ENCODE measurements around the gene OR6B1. TPM values are rescaled to one million over a fixed set of nuclear protein-coding genes. Genes with fewer than 3 reads are reported as not detected.

Gene OR6B1
- total RNA-seq, 1 experiment from 2014 or later, result not detected

GRCh38 chr7:143992670-143993069 lies 7.5 kb upstream of the OR6B1 start:
- Histone ChIP-seq H3K4me1 (no peaks in the 10 kb centered on the region), H3K4me3 (ENCODE audit: low read depth, low read length) (no peak overlapping the region), H3K36me3 (ENCODE audit: control insufficient read depth, insufficient read depth, low read length) (no peaks in the 10 kb centered on the region), H3K27me3 (replicated peaks; ENCODE audit: control insufficient read depth, insufficient read depth, low read length) (no peaks in the 10 kb centered on the region), H3K9me3 (peaks cover 16% of the 10 kb centered on the region)
- Mint-ChIP-seq H3K36me3 (ENCODE audit: insufficient read depth, unreplicated experiment) (no peaks in the 10 kb centered on the region), H3K4me3 (ENCODE audit: unreplicated experiment) (no peak overlapping the region), H3K27me3 (ENCODE audit: insufficient read depth, unreplicated experiment) (no peaks in the 10 kb centered on the region), H3K4me1 (ENCODE audit: low read depth, unreplicated experiment) (no peaks in the 10 kb centered on the region), H3K27ac (ENCODE audit: unreplicated experiment) (no peak overlapping the region), H3K9me3 (ENCODE audit: unreplicated experiment) (peaks cover 19% of the 10 kb centered on the region)
- ChIA-PET POLR2A (no interaction called here), CTCF (no interaction called here)
- DNase-seq, result no peak
- intact Hi-C loops (cut with micrococcal nuclease; ENCODE audit: unreplicated experiment), result no loop called here
- no peak for TF ChIP-seq CTCF (IDR thresholded peaks at IDR 0.05; ENCODE audit: insufficient read depth in 1 of 2, low read depth in 1 of 2, low read length in 1 of 2, severe bottlenecking in 1 of 2, unreplicated experiment in 1 of 2)
- no TSS peak for BruUV-seq (replicated peaks)

DNA sequence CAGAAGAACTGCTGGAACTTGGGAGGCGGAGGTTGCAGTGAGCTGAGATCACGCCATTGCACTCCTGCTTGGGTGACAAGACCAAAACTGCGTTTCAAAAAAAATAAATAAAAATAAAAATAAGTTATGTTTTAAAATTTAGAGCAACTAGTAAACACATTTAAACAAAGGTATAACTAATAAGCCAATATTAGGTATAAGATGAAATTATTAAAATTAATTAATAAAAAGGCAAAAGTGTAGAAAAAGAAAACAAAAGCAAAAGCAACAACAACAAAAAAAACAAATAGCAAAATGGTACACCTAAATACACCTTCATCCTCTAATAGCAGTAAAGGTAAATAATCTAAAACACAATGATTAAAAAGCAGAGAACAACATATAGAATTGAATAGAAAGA lies 6.2 kb upstream of the OR6B1 start:
- POLR2A ChIA-PET, result no interaction called here
- peaks cover 19% of the 10 kb centered on the region for H3K9me3 Mint-ChIP-seq (ENCODE audit: unreplicated experiment)
- no peak overlapping the region for H3K4me3 Mint-ChIP-seq (ENCODE audit: unreplicated experiment)
- BruUV-seq (replicated peaks), result no TSS peak
- no peaks in the 10 kb centered on the region for H3K27me3 Mint-ChIP-seq (ENCODE audit: insufficient read depth, unreplicated experiment)
- Histone ChIP-seq H3K9me3 (peaks cover 10% of the 10 kb centered on the region), H3K4me3 (ENCODE audit: low read depth, low read length) (no peak overlapping the region), H3K27me3 (replicated peaks; ENCODE audit: control insufficient read depth, insufficient read depth, low read length) (no peaks in the 10 kb centered on the region), H3K4me1 (no peaks in the 10 kb centered on the region), H3K36me3 (ENCODE audit: control insufficient read depth, insufficient read depth, low read length) (no peaks in the 10 kb centered on the region)
- no peaks in the 10 kb centered on the region for H3K4me1 Mint-ChIP-seq (ENCODE audit: low read depth, unreplicated experiment)
- CTCF ChIA-PET, result no interaction called here
- no peak for DNase-seq
- no peak overlapping the region for H3K27ac Mint-ChIP-seq (ENCODE audit: unreplicated experiment)
- no peak for TF ChIP-seq CTCF (IDR thresholded peaks at IDR 0.05; ENCODE audit: insufficient read depth in 1 of 2, low read depth in 1 of 2, low read length in 1 of 2, severe bottlenecking in 1 of 2, unreplicated experiment in 1 of 2)
- intact Hi-C loops (cut with micrococcal nuclease; ENCODE audit: unreplicated experiment), result no loop called here
- no peaks in the 10 kb centered on the region for H3K36me3 Mint-ChIP-seq (ENCODE audit: insufficient read depth, unreplicated experiment)

GRCh38 chr7:144001543-144001942 lies 1.4 kb downstream of the OR6B1 start:
- ChIA-PET CTCF (interaction anchor here (0.7 kb wide), 1 partner anchor 10 kb away, joined by 3 read pairs; no protein-coding TSS in a partner anchor), POLR2A (no interaction called here)
- Mint-ChIP-seq H3K4me3 (ENCODE audit: unreplicated experiment) (no peak overlapping the region), H3K4me1 (ENCODE audit: low read depth, unreplicated experiment) (peaks cover 17% of the 10 kb centered on the region), H3K36me3 (ENCODE audit: insufficient read depth, unreplicated experiment) (no peaks in the 10 kb centered on the region), H3K27me3 (ENCODE audit: insufficient read depth, unreplicated experiment) (no peaks in the 10 kb centered on the region), H3K9me3 (ENCODE audit: unreplicated experiment) (peaks cover 22% of the 10 kb centered on the region), H3K27ac (ENCODE audit: unreplicated experiment) (no peak overlapping the region)
- H3K4me3 ChIP-seq (ENCODE audit: low read depth, low read length), result no peak overlapping the region
- H3K36me3 ChIP-seq (ENCODE audit: control insufficient read depth, insufficient read depth, low read length), result no peaks in the 10 kb centered on the region
- no peaks in the 10 kb centered on the region for H3K27me3 ChIP-seq (replicated peaks; ENCODE audit: control insufficient read depth, insufficient read depth, low read length)
- DNase-seq, result no peak
- H3K4me1 ChIP-seq, result peaks cover 6% of the 10 kb centered on the region; the same call in 1 of the 2 replicates
- TF ChIP-seq CTCF (IDR thresholded peaks at IDR 0.05; ENCODE audit: insufficient read depth in 1 of 2, low read depth in 1 of 2, low read length in 1 of 2, severe bottlenecking in 1 of 2, unreplicated experiment in 1 of 2), result no peak
- intact Hi-C loops (cut with micrococcal nuclease; ENCODE audit: unreplicated experiment), result no loop called here
- H3K9me3 ChIP-seq, result 0 out of 2 replicates have a peak, but pooled peaks cover 4% of the 10 kb centered on the region
- BruUV-seq (replicated peaks), result no TSS peak

Measured in Caco-2 (cell line).